ENCODE results near the gene RPH3AL.

GRCh38 chr17:323721-324571 lies 28.7 kb downstream of the RPH3AL start:
- TF ChIP-seq CTCF (IDR thresholded peaks at IDR 0.05) (no peak), POLR2A (IDR thresholded peaks at IDR 0.05) (no peak)

All from testis (tissue), 2 donors.